AML-193 (cell line): Measurements from ENCODE around the gene SDHA.
"Not testable (repeated sequence)": the region's sequence is repeated elsewhere in the genome, so short reads cannot be mapped to it uniquely, and the experiment has no call there.

ENCODE experiments used
- DNase-seq, 2 experiments: peaks; one replicate each; lab custom pipeline; 2025; lab: John Stamatoyannopoulos, UW

SDHA gene

GRCh38 chr5:257148-257547 lies 39.0 kb downstream of the SDHA start:
- DNase-seq: no peak

DNA sequence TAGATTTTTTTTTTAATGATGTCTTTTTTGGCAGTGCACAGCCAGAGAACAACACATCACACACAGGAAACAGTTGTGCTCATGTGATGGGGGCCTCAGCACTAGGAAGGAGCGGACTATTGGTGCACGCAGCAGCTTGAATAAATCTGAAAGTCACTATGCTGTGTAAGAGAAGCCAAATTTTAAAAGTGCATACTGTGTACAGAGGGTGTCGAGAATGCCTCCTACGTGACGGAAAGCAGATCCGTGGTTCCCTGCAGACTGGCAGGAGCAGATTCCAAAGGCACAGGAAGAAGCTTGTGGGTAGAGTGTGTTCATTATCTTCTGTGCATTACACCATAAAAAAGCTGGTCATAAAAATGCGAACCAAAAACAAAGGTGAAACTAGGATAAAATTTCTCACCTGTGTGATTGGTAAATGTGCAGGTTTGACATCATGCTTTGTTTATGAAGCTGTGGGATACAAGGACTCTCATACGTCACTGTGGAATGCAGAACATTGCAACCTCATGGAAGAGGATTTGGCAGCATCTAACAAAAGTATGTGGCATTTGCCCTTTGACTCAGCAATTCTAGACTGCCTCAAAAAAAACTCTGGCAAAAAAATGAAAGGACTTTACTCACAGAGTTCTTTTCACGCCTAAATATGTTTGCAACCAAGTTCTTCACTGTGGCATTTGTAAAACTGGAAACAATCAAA lies 45.3 kb downstream of the SDHA start:
- not testable (repeated sequence) for DNase-seq

DNA sequence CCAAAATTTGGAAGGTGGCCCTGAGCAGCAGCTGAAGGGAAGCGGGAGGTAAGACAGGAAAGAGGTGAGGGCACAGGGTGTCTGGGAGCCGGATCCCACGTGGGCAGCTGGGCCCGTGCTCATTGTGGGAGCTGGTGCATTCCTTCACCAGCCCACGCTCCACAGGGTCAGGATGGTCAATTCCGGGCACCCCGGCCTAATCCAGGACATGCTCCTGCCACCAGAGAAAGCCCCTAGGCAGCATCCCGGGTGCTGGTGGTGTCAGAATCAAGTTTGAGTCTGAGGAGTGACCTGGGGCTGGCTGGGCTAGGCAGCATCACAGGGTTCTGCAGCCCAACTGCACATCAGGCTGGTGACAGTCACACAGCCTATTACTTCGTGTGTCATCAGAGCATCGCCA lies 46.2 kb downstream of the SDHA start:
- no peak for DNase-seq

GRCh38 chr5:266311-267026 lies 48.3 kb downstream of the SDHA start:
- DNase-seq: not testable (repeated sequence)

GRCh38 chr5:267716-268115 lies 49.6 kb downstream of the SDHA start:
- no peak for DNase-seq

DNA sequence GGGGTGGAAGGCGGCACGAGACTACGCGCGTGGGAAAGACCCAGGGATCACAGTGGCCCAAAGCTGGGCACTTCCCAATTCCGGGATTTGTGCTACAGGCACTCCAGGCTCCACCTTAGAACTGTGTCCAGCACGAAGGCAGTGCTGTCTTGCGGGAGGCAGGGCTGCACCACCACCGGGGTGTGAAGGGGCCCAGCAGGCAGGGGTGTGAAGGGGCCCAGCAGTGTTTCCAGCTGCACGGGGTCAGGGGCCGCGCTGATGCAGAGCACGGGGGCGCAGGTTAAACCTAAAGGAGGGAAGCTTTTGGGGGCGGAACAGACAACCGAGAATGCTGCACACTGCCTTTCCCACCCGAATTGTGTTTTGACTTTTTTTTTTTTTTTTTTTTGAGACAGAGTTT lies 52.2 kb downstream of the SDHA start:
- no peak for DNase-seq

DNA sequence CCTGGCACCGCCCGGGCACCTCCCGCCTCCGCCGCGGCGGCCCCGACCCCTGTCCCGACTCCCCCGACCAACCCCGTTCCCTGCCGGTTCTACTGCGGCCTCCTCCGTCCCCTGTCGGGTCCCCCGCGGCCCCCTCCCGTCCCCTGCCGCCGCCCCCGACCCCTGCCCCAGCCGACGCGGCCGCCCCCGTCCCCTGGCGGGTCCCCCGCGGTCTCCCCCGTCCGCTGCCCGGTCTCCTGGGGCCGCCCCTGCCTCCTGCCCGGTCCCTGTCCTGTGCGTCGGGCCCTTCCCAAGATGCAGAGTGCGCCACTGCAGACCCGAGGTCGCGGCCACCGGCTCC lies 53.7 kb downstream of the SDHA start:
- not testable (repeated sequence) for DNase-seq

- not testable (repeated sequence) for DNase-seq
Measured at GRCh38 chr5:273091-273490, 55.0 kb downstream of the SDHA start.

DNA sequence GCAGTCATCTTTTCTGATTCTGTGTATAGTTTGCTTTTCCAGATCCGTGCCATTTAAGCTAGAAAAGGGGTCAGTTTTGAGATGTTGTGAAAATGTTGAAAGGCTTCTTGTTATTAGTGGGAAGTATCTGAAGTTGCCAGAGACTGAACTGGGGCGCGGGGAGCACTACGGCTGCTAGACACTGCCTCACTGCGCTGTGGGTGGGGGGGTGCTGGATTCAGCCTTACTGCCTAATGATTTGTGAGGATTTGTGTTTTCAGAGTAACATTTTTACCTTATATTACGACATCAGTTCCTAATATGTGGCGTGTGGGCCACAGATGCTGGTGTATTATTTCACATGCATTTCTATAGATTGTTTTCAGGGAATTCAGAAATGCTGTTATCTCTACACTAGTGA lies 55.4 kb downstream of the SDHA start:
- not testable (repeated sequence) for DNase-seq

GRCh38 chr5:274346-274745 lies 56.2 kb downstream of the SDHA start:
- DNase-seq: not testable (repeated sequence)

DNA sequence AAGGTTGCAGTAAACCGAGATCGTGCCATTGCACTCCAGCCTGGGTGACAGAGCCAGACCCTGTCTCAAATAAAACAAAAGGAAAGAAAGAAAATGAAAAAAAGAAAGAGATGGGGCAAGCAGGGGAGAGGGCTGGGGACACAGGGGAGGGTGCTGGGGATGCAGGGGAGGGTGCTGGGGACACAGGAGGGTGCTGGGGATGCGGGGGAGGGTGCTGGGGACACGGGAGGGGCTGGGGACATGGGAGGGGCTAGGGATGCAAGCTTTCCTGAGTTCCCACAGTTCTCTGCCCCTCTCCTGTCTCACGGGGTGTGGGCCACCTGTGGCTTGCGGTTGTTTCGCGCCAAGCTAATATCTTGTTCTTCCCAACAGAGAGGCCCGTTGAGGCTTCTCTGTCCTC lies 60.5 kb downstream of the SDHA start:
- DNase-seq: no peak

- DNase-seq: not testable (repeated sequence)
Measured at GRCh38 chr5:279051-279665, 61.0 kb downstream of the SDHA start.

GRCh38 chr5:285991-286557 lies 68.0 kb downstream of the SDHA start:
- DNase-seq: no peak

- not testable (repeated sequence) for DNase-seq
Measured at GRCh38 chr5:290200-290599, 72.1 kb downstream of the SDHA start.

GRCh38 chr5:291345-291744 lies 73.2 kb downstream of the SDHA start:
- DNase-seq: not testable (repeated sequence)

GRCh38 chr5:294788-295187 lies 76.7 kb downstream of the SDHA start:
- not testable (repeated sequence) for DNase-seq

DNA sequence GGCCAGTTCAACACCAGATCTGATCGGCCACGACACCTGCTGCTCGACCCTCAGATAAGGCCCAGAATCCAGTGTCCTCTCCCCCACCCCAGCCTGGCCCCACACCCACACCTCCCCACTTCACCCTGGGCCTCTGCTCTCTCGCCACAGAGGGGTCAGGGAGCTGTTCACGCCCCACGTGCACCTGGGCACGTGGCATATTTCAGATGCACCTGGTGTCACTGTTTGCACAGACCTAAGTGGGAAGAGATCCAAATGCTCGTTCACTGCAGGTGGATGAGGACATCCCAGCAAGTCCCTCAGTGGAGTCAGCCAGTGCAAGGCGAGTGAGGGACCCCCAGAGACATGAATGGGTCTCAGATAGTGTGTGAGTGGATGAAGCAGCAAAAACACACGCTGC lies 78.1 kb downstream of the SDHA start:
- not testable (repeated sequence) for DNase-seq

DNA sequence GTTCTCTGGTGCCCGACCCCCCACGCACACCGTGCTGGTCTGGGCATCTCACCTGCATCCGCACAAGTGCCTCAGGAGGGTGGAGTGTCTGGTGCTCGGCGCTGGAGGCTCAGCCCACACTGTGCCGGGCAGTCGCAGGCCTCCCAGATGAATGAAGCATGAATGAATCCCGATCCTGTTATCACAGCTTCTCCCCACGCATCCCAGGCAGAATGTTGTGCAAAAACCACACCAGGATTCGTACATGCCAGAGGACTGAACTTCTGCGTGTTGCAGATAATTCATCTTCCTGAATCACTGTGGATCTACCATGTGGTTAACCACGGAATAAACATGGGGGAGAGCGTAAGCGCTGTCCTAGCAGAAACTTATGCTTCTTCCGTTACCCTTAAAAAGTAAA lies 78.8 kb downstream of the SDHA start:
- DNase-seq: not testable (repeated sequence)

GRCh38 chr5:297448-297847 lies 79.3 kb downstream of the SDHA start:
- not testable (repeated sequence) for DNase-seq

DNA sequence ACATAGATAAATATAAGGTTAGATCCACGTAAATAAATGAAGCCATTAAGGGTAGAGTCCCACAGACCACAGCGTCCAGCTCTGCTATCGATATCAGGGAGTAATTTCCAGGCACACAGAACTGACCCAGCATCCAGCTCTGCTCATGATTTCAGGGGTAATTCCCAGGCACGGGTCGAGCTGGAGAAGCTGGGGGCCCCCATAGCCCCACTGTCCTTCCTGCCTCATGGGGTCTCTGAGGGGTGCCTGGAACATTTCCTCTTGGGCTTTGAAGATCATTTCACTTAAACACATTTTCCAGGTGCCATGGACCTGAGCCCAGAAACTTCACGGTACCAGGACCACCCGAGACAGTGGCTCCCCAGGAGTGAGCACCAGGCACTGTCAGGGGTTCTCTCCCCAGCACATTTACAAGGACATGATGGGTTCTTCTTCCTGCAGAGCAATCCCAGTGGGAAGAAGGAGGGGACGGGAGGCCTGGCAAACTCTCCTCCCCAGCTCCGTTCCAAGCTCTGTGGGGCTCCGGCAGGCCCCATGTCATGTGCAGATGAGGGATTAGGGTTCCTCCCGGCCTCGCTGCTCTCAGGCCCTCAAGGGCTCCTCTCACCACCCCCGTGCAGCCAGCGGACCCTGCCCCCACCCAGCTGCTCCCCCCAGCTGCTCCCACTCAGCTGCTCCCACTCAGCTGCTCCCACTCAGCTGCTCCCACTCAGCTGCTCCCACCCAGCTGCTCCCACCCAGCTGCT lies 80.0 kb downstream of the SDHA start:
- not testable (repeated sequence) for DNase-seq

DNA sequence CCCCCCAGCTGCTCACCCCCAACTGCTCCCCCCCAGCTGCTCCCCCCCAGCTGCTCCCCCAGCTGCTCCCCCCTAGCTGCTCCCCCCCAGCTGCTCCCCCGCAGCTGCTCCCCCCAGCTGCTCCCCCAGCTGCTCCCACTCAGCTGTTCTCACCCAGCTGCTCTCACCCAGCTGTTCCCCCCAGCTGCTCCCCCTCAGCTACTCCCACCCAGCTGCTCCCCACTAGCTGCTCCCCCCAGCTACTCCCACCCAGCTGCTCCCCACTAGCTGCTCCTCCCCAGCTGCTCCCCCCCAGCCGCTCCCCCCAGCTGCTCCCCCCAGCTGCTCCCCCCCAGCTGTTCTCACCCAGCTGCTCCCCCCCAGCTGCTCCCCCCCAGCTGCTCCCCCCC lies 80.6 kb downstream of the SDHA start:
- DNase-seq: no peak

GRCh38 chr5:299921-300320 lies 81.8 kb downstream of the SDHA start:
- not testable (repeated sequence) for DNase-seq
